GM12874 (cell line): Measurements from ENCODE around the gene ANKRD42.

Experiments
- TF ChIP-seq, protein P1 (sequence below): IDR thresholded peaks from 2 replicates; pipeline ENCODE4 v1.5.1; 2011; ENCODE audit warnings: low read depth, mild to moderate bottlenecking, control low read depth, low read length, moderate library complexity; ENCODE audit not compliant: insufficient read depth

The ANKRD42 gene

DNA sequence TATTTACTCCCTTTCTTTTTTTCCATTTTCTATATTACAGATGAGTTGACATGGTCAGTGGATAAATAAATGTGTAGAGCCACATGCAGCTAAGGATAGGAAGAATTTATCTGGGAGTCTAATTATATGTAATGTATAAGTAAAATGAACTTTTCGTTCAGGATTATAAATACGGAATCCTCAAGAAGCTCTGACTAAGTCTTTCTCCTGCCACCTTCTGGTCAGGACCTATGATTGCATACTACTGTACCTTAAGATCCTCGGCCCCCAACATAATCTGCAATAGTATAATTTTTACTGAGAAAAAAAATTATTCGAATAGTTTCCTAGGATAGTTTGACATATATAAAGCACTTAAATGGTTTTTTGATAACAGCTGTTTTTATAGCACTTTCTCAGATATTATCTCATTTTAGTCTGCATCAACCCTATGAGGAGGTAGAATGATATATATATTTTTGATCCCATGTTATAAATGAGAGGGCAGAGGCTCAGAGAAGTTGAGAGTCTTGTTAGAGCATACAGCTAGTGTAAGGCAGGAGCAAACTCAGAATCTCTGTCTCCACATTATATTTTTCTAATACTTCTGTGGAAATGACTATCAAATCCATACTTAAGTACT is 56.6 kb downstream of the ANKRD42 start:
- TF ChIP-seq, protein P1, sequence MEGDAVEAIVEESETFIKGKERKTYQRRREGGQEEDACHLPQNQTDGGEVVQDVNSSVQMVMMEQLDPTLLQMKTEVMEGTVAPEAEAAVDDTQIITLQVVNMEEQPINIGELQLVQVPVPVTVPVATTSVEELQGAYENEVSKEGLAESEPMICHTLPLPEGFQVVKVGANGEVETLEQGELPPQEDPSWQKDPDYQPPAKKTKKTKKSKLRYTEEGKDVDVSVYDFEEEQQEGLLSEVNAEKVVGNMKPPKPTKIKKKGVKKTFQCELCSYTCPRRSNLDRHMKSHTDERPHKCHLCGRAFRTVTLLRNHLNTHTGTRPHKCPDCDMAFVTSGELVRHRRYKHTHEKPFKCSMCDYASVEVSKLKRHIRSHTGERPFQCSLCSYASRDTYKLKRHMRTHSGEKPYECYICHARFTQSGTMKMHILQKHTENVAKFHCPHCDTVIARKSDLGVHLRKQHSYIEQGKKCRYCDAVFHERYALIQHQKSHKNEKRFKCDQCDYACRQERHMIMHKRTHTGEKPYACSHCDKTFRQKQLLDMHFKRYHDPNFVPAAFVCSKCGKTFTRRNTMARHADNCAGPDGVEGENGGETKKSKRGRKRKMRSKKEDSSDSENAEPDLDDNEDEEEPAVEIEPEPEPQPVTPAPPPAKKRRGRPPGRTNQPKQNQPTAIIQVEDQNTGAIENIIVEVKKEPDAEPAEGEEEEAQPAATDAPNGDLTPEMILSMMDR, result peak; percentile 41; the same call in 1 of the 2 replicates

DNA sequence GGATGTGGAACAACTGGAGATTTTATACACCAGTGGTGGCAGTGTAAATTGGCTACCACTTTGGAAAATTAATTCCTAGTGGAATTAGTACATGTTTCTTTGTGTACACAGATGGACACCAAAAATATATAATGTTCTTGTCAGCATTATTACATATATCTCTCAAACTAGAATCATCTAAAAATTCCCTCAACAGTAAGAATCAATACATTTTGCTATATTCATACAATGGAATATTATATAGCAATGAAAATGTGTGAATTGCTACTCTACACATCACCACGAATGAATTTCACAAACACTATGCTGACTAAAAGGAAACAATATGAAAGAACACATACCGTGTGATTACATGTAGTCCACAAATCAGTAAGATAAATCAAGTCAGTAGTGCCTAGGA is 58.8 kb downstream of the ANKRD42 start:
- TF ChIP-seq, protein P1, result no peak

DNA sequence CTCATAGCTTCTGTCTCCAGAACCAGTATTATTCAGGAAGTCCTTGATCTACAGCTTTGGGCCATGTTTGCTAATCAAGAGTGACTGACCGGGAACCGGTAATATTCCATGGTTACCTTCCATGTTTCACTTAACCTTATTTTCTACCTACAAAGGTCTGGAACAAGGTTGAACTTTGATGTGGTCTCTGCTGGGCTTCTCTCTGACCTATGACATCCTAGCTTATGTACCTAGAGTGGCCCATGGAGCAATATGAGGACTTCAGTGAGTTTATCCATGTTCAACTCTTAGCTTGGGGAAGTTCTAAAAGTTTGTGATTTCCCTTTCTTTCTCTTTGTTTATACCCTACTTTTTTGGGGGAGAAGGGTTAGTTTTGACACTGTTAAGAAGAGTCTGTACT is 59.4 kb downstream of the ANKRD42 start:
- TF ChIP-seq, protein P1, result no peak

DNA sequence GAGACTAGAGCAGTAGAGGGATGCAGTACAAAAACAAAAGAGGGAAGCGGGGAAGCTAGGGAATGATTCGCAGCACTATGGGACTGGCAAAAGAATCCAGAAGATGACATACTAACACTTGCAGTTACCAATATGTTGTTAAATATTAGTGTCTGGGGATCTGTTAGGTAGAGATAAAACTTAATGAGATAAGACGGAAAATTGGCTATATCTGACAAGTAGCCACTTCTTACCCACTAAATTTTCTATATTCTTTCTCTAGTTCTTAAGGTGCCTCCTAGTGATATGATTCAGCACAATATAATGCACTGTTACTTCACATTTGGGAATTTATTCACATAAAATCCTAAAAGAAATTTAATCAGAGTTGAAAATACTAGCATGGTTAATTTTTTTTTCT is 61.9 kb downstream of the ANKRD42 start:
- TF ChIP-seq, protein P1, result no peak

DNA sequence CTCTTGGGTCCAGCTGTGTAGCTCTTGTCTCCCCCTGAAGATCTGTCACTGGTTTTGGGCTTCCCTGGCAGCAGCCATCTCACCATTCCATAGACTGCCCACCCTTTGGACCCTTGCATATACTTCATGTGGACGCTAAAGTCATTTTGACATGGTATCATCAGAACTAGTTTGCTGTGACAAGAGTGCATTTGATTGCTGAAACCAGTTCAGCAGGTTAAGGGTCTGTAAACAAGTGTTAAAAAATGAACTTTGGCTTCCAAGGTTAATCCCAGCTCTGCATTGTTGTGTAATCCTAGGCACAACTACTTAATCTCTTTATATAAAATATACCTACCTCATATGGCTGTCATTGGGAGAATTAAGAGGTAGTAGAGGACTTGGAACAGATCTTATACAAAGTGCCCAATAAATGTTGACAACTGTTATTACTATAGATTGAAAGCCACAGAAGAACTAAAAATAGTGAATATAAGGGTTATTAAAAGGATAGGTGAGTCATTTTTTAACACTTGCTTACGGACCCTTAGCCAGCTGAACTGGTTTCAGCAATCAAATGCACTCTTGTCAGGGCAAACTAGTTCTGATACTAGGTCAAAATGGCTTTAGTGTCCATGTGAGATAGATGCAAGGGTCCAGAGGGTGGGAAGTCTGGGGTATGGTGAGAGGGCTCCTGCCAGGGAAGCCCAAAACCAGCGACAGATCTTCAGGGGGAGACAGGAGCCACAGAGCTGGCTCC is 63.3 kb downstream of the ANKRD42 start:
- TF ChIP-seq, protein P1, result no peak

DNA sequence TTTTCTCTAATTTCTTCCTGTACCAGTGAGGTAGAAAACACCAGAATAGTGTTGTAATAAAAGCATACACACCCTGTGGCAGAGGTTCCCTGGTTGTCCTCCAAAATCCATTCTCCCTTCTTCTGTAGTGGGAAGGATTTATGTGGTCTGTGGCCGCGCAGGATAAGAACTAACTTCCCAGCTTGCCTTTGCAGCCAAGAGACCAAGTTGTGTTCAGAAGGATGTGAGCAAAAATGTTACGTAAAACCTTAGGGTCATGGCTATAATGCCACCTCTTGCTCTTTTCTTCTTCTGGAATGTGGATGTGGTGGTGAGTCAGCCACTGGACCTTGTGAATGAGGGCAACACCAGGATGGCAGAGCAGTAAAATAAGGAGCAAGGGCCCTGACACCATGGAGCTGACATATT is 64.3 kb downstream of the ANKRD42 start:
- TF ChIP-seq, protein P1, result no peak

DNA sequence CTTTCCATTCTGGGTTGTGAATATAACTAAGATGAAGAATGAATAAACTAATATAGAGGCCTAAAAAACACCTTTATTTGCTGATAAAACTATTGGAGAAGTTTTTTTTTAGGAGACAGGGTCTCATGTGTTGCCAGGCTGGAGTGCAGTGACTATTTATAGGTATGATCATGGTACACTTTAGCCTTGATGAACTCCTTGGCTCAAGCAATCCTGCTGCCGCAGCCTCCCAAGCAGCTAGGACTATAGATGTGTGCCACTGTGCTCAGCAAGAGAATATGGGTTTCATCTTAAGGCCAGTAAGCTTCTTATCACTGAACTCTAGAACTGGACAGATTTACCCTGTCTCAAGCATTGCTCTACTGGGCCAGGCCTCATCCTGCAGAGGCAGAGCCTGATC is 66.0 kb downstream of the ANKRD42 start:
- TF ChIP-seq, protein P1, result no peak
